GM18861 (cell line): ENCODE results near the gene PBLD.

Experiments used
- ATAC-seq: cut with Tn5 transposase; IDR thresholded peaks from one replicate; pipeline ENCODE4 v1.9.1; 2021; ENCODE audit not compliant: unreplicated experiment

Gene PBLD

DNA sequence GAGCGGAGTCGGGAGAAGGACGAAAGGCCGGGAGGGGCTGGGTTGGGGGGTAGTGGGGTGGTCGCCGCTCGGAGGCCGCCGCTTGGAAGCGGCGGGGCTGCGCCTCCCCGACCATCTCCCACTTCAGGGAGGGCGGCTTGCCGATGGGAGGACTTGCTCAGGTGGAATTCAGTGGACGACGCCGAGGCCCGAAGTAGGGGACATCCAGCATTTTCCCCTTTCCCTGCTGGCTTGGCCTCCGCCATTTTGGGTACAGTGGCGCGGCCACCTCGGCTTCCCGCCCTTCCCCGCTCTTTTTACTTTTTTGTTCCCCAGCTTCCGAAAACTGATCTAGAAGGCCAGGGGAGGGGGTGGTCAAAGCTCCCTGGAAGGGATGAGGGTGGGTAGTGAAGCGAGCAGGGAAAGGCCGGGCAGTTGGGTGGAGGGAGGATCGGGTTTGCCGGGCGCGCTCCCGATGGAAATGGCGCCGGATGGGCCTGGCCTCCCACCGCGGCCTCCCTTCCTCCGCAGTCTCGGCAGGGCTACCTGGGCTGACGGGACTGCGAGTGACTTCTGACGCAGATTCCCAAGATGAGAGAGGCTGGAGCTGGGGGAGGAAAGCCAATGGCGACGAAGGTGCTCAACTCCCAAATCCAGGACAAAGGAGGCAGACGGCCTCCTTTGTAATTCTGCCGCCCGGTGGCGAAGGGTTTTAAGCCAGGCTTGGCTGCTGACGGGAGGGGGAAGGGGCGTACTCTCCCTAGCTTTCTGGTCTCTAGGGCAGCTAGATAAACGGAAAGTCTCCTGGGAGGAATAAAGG is at the start of gene PBLD:
Gene PBLD (minus strand): TSS at position 670 of the 799 bp plus-strand sequence. CDS start 26,084 bp downstream, outside the sequence.
- no peak for ATAC-seq

DNA sequence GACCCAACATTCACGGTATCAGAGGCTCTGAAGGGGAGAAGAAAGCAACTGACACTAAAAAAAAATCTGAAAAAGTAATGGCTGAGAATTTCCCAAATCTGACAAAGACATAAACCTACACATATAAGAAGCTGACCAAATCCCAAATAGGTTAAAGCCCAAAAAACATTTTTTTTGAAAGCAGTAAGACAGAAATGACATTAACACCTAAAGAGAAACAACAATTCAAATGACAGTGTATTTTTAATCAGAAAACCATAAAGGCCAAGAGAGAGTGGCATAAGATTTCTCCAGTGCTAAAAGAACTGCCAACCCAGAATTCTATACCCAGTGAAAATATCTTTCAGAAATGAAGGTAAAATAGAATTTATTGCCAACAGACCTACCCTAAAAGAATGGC is 38.9 kb upstream of the PBLD start:
- no peak for ATAC-seq

DNA sequence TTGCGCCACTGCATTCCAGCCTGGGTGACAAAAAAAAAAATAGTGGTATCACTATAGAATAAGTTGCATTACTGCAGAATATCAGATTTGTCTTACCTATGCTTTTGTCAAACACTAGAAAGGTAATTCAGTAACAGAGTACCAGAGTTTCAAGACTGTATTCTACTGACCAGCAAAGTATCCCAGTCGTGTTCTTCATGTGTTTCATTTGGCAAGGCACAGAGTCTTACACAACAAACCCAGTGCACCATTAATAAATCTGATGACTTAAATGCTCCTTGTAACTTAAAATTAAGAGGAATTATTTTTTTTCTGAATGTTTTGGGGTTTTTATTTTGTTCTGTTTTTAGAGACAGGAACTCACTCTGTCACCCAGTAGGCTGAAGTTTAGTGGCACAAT is 34.4 kb upstream of the PBLD start:
- ATAC-seq, result no peak

DNA sequence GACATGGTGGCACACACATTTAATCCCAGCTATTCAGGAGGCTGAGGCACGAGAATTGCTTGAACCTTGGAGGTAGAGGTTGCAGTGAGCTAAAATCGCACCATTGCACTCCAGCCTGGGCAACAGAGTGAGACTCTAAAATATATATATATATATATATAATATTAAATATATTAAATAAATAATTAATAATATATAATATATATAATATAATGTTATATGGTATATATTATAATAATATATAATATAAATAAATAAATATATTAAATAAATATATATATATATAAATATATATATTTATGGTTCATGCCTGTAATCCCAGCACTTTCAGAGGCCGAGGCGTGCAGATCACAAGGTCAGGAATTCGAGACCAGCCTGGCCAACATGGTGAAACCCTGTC is 33.9 kb upstream of the PBLD start:
- no peak for ATAC-seq

DNA sequence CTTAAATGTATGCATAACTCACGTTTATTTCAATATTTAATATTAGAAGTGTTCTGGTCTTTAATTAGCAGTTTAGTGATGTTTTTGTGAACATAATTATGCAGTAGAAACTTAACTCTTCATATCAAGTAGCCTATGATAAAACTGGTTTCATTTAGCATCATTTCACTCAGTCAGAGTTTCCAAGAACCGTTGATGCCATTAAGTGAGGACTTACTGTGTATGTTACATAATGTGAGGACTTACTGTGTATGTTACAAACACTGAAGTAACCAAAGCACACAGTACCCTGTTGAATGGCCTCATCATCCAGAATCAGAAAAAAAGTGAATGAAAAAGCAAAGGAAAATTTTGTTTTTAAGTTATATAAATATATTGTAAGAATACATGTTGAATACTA is 32.9 kb upstream of the PBLD start:
- ATAC-seq, result no peak

DNA sequence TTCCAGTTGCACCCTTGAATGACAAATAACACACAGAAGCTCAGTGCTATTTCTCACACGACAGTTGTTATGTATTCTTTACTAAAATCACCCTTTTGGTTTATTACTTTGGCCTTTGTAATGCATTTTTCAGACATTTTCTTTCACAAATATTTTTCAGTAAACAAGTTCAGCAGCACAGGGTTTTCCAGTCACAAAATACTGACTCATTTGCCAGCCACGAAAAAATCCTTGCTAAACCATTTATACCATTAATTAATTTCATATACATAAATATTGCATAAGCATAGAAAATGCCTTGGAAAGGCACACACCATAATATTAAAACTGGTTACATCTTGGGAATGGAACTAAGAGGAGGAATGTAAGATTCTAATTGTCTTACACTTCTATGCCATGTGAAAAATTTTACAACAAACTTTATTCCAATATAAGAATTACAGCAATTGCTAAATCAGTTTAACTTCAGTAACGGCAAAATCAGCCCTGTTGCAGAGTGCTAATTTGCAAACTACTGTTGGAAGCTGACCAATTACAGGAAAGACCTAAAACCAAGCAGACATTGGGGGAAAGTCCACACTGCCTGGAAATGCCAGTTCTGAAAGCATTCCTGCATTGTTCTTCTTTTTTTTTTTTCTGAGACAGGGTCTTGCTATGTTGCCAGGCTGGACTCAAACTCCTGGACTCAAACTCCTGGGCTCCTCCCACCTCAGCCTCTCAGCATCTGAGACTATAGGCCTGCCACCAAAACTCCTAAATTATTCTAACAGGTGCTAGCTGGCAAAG is 31.6 kb upstream of the PBLD start:
- no peak for ATAC-seq

DNA sequence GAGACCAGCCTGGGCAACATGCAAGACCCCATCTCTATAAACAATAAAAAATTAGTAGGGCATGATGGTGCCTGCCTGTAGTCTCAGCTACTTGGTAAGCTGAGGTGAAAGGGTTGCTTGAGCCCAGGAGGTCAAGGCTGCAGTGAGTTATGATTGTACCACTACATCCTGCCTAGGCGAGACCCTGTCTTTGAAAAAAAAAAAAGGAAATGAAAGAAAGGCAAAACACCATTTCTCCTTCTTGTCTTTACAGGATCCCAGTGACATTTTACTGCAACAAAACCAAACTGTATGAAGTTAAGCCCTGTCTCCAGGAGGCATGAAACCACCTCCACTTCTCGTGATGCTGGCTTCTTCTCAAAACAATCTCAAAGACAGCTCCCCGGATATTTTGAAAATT is 29.9 kb upstream of the PBLD start:
- ATAC-seq, result no peak

DNA sequence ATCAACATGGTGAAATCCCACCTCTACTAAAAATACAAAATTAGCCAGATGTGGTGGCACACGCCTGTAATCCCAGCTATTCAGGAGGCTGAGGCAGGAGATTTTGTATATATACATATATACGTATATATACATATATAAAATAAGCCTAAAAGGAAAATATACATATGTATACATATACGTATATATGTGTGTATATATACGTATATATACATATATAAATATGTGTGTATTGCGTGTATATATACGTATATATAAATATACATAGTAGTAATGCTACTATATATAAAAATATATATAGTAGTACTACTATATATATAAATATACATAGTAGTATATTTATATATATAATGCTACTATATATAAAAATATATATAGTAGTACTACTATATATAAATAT is 26.5 kb upstream of the PBLD start:
- no peak for ATAC-seq

DNA sequence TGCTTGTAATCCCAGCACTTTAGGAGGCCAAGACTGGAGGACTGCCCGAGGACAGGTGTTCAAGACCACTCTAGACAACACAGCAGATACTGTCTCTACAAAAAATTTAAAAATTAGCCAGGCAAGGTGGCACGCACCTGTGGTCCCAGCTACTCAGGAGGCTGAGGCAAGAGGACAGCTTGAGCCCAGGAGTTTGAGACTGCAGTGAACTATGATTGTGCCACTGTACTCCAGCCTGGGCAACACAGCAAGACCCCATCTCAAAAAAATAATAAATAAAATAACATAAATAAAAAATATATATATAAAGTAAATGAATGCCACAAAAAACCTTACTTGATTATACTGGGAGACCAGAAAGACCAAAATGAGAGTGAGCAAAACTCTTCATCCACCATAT is 20.8 kb upstream of the PBLD start:
- ATAC-seq, result no peak

DNA sequence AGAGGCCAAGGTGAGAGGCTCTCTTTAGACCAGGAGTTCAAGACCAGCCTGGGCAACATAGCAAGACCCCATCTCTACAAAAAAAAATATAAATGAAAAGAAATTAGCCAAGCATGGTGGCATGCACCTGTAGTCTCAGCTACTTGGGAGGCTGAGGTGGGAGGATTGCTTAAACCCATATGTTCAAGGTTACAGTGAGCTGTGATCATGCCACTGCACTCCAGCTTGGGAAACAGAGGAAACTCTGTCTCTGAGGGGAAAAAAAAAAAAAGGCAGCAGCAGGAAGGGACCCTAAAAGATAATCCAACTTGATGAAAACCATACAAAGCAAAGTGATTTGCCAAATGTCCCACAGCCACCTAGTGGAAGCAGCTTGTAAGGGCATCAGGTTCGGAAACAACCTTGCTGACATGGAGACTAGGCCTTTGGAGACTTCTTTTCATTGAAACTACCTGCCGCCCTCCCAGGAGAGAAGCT is 15.6 kb upstream of the PBLD start:
- ATAC-seq, result no peak

DNA sequence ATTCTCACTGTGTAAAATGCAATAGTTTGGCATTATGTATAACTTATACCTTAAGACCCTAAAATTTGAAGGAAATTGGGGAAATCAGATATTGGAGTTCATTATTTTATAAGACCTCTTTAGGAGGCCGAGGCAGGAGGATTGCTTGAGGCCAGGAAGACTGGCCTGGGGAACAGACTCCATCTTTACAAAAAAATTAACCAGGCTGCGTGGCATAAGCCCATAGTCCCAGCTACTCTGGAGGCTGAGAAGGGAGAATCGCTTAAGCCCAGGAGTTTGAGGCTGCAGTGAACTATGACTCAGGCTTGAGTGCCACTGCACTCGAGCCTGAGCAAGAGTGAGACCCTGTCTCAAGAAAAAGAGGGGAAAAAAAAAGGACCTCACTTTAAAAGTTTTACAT is 14.0 kb upstream of the PBLD start:
- ATAC-seq, result no peak

DNA sequence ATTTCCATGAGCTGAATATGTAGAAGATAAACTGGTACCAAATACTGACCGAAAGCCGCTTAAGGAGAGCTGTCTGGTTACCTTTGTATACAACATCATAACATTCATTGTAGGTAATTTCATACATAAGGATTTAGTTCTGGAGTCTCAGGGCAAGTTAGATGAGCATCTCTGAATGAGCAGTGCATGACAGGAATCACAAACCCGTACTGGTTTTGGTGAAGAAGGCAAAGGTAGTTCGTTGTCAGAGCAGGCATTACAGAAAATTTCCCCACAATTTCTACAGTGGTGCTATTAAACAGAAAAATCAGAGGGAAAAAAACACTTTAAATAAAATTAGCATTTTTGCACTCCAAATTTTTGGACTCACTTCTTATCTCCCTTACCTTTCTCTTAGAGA is 12.9 kb upstream of the PBLD start:
- no peak for ATAC-seq

DNA sequence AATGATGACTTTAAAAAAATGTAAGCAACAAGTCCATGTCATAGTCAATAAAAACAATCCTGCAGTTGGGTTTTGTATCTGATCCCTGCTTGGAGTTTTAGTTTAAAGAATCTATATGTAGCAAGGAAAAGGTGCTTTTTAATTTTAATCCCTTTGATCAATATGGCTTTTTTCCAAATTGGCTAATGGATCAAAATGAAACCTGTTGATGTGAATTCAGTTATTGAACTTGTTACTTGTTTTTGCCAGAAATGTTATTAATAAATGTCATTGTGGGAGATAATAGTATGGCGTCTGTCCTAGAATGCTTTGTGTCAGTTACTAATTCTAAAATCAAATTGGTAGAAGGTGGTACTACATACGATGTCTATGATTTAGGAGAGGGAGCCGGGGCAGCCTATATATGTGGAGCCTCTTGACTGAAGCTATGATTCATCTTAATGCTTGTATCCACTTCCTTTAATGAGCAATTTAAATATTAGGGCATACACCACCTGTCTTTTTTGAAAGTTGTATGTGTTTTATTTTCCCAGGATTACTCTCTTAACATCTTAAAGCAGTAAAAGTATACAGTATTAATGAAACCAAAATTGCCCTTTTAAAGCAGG is 10.3 kb upstream of the PBLD start:
- no peak for ATAC-seq

DNA sequence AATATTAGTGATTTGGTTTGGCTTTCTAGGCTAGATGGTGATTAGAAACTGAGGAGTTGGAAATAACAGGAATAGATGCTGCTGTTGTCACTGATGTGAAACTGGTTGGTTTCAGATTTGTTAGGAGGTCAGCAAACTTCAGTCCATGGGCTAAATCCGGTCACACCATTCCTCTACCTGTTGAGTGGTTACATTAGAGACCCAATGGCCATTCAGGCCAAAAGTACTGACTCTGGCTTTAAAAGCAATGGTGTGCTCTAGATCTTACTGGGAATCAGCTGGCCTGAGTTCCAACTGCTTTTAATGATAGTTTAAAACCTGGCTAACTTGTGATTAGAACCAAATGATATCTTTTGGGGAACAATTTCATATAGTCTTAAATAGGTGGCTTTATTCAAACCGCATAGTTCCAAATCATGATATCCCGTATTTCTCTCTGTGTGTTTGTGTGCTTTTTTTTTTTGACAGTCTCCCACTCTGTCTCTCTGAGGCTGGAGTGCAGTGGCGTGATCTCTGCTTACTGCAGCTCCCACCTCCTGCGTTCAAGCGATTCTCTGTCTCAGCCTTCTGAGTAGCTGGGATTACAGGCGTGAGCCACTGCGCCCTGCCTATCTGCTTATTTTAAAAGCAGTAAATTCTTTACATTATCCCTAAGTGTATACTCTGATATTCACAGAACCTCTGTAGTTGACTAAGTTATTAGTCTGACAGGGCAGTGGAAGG is 7.8 kb upstream of the PBLD start:
- ATAC-seq, result no peak

DNA sequence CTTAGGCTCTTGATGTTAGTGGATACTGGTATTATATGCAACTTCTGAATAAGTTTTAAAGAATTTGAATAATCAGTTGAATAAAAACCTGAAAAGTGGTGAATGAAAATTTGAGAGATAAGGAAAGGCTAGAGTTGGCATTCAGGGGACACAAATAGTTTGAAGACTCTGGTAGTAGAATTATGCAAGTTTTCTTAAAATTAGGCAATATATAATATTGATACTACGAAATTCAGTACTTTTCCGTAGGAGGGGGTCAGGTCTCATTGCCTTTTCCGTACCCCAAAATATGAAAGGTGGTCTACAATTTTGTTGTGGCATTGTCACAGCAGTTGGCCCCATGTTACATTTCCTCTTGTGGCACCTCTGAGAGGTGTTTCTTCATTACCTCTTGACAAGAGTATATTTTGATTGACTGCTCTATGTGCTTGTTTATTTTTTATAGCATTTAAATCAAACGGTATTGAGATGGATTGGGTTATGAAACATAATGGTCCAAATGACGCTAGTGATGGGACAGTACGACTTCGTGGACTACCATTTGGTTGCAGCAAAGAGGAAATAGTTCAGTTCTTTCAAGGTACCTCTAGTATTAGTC is 4.1 kb upstream of the PBLD start:
- no peak for ATAC-seq

DNA sequence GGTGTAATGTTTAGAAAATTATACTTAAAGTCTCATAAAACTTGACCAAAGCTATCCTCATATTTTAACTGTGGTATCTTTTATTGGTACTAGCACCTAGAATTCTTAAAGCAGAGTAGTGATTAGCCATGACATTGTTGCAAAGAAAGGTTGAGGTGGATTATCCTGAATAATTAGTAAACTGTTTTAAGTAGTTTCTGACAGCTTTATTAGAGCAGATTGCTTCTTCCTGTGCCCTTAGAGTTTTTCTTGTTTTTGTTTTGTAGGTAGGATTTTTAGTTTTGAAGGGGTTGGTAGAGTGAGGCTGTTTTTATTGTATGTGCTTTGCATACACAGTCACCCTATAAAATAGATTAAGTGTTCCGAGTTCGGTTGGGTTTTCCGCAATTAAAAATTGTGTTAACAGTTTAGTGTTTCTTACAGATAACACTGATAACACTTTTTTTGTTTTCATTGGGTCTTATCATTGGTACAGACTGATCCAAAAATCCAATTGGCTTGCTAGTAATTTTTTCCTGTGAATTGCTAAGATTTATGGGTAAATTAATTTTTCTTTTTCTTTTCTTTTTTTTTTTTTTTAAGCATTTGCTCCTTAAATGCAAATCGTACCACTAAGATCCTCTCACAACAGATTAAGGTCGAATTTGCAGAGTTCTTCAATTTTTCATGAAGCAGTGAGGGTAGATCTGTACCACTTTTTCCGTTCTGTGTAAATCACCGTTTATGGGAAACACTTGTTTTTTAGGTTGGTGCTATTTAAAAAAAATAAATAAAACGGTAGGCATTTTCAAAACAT is 2.1 kb upstream of the PBLD start:
- no peak for ATAC-seq

DNA sequence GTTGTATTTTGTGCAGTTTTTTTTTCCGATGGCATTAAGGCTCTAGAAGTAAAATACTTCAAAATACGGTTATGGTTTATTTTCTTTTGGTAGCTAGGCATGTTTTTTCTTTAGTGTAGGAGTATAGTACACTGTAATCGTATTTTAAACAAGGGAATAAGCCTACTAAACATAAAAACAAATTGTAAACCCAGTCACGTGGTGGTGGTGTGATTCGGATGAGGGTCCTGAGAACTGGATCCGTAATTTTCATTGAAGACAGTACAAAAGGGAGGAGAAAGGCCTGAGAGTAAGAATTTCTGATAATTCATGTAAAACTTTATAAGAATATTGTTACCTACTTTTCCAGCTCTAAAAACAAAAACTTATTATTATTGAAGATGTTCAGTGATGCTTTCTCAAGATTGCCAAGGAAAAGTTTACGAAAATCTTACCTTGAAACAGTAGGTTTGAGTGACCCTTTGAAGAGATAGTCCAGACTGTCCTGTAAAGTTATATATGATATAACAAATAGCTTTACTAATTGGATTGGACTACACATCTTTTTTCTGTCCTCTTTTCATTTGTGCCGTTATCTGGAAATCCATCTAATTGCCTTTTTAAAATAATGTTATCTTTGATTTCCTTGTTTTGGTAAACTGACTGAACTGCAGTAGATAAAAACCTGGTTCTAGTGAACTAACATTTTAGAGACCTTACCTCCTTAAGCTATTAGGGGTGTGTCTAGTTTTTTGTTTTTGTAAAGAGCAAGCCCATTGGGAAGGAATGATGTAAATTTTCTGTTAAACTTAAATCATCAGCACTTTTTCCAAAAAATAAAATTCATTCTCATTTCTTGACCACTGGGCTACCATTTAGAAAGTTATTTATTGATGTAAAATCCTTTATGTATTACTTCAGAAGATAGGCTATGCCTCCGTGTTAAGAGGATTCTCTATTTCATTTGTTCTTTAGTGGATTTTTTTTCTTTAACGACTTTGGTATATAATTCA is 1.0 kb upstream of the PBLD start:
- ATAC-seq, result no peak

DNA sequence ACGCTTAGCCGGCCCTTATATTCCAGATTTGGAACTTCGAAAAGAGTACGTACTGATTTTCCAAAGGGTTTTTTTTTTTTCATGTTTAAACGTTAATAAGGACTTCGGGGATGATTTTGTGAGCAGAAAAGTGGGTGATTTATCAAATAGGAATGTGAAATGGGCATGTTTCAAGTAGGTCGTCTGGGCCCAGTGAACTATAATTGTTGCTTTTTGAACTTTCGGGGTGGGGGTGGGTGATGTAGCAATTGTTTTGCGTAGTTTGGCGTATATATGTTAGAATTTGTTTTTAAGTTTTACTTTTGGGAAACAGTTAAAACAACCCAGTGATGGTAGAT is 299 bp upstream of the PBLD start:
- ATAC-seq, result no peak
